GM18517 (cell line): ENCODE data around the gene TINAGL1.
"Not testable (repeated sequence)": the region's sequence is repeated elsewhere in the genome, so short reads cannot be mapped to it uniquely, and the experiment has no call there.

ENCODE experiments used
- ATAC-seq: cut with Tn5 transposase; IDR thresholded peaks from one replicate; pipeline ENCODE4 v1.9.1; 2021; ENCODE audit warnings: mild to moderate bottlenecking, moderate library complexity; ENCODE audit not compliant: unreplicated experiment

TINAGL1 gene

GRCh38 chr1:31583995-31584868 is 7.9 kb downstream of the TINAGL1 start:
- ATAC-seq = no peak

- ATAC-seq = no peak
Measured at GRCh38 chr1:31584869-31585735, 8.8 kb downstream of the TINAGL1 start.

DNA sequence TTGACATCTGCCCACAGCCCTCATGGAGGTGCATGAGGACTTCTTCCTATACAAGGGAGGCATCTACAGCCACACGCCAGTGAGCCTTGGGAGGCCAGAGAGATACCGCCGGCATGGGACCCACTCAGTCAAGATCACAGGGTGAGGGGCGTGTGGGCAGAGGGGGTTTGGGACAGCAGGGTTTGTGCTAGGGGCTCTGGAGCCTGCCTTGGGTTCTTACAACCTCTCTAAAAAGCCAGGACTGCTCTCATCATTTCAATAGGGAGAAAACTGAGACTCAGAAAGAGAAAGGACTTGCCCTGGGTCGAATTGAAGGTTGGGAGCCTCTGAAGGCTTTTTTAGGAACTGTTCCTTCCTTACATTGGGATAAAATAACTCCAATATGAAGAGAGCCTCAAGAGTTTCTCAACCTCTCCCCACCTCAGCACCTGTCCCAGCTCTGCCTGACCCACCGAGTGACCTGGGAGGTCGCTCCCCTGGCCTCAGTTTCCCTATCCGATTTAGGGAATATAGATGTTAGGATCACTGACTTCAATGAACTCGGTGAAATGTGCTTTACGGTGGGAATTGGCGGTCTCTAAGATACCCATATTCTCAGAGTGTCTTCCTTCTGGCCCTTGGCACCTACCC is 9.5 kb downstream of the TINAGL1 start:
- ATAC-seq = no peak

- no peak for ATAC-seq
Measured at GRCh38 chr1:31586376-31587327, 10.3 kb downstream of the TINAGL1 start.

GRCh38 chr1:31587328-31587699 is 11.0 kb downstream of the TINAGL1 start:
- ATAC-seq = not testable (repeated sequence)

DNA sequence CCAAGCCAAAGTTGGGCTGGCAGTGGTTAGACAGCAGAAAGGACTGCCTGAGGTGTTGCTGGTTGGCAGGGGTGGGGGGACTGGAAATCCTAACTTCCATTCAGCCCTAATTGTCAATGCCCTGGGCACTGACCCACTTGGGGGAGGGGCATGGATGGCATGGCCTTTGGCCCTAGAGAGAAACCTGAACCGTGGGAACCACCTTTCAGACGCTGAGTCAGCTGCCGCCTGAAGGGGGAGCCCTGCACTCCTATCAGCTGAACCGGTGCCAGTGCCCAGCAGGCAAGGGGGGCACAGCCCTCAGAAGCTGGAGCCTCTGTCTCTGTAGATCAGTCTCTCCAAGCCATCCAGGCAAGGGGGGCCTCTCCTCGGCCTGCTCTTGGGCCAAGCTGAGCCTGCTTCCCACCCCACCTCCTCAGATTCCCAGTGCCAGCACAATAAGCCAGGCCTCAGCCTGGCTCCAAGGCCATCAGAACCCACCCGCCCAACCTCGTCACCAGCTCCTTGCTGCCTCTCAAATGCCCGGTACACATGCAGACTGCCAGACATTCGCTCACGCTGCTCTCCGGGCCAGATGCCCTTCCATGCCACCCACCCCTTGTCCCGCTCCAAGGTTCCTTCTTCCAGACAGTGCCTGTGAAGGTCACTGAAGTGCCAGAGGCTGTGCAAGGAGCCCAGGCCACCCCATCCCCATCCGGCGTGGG is 11.6 kb downstream of the TINAGL1 start:
- no peak for ATAC-seq

- ATAC-seq = no peak
Measured at GRCh38 chr1:31588751-31589515, 12.6 kb downstream of the TINAGL1 start.

DNA sequence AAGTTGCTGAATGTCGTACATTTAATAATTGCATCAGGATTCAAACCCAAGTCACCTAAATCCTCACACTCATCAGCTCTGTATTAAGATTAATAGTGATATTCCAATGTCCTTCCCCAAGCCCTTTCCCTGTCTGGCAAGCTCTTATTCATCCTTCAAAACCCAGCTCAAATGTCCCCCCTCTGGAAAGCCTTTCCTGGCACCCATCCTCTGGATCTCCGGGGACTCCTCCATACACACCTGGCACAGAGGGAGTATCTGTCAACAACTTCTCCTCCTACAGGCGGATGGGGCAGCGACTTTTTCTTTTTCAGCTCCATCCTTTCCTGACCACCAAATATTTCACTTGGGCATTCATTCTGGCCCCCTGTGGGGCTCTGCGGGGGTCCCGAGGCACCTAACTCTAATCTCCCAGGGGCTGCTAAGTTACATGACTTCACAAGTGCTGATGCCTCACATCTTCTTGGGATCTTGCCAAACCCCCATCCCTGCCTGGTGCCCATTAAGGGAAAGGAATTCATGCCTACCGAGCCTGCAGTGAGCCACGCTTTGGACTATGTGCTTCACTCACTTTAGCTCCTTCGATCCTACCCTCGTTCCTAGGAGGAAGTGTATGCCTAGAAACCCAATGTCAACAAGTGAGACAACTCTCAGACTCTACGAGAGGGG is 15.2 kb downstream of the TINAGL1 start:
- ATAC-seq = no peak

GRCh38 chr1:31592132-31592531 is 15.8 kb downstream of the TINAGL1 start:
- ATAC-seq = no peak

- no peak for ATAC-seq
Measured at GRCh38 chr1:31593136-31593665, 16.9 kb downstream of the TINAGL1 start.

DNA sequence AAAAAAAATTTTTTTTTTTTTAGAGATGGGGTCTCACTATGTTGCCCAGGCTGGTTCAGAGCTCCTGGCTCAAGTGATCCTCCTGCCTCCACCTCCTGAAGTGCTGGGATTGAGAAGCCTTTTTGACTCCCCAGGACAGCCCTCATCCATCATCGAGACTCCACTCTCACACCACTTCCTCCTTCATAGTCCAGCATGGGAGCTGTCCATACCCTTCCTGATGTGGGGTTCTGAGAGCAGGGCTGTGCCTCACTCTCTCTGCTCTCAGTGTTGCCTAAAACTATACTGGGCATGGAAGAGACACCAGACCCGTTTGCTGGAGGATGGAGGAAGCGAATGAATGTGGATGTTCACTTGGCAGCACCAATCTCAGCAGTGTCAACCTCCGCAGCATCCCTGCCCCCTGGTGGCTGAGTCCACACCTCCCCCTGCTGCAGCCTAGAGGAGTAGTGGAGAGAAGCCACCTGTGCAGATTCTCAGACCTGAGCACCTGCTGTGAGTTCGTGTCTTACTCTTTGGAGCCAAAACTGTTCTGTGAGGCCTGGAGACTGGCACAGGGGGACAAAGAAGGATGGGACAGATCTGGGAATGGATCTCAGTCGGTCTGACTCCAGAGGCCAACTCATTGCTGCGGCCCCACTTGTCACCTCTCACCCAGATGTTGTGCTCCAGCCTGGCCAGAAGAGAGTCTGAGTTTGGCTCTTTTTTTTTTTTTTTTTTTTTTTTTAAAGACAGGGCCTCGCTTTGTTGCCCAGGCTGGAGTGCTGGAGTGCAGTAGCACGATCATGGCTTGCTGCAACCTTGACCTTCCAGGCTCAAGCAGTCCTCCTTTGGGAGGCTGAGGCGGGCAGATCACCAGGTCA is 17.7 kb downstream of the TINAGL1 start:
- ATAC-seq = no peak

DNA sequence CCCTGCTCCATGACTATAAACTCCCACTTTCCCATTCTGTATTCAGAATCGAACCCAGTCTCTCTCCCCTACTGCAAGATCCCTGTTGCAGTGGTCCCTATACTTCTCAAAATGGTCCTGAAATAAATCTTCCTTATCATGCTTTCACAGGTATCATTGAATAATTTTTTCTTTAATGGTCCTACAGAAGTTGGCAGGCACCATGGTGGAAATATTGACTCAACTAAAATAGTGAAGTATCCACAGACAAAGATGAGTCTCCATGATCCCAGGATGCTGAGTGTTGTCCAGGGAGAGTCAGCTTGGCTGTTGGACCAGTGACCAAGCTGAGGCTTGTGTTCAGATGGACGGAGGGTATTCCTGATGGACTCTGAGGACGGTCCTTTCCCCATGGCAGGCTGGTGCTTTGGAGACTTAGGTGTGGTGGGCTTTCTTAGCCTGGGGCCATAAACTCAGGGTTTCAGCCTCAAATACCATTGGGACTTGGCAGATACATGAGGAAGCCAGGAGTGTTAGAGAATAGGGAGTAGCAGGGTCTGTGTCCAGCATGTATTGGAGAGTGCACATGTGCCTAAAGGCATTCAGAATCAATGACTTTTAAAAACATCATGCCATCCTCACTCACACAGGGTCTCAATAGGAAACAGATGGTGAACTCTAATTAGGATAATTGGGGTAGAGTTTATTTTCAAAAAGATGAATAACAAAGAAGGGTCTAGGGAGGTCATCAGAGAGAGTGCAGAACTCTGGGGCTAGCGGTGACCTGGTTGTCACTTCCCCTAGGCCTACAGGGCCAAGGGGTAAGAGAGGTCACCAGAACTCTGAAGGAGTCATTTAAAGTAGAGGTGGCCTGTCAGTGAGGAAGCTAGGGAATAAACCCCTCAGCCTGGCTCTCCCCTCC is 19.8 kb downstream of the TINAGL1 start:
- ATAC-seq = no peak

- no peak for ATAC-seq
Measured at GRCh38 chr1:31596737-31597097, 20.4 kb downstream of the TINAGL1 start.

GRCh38 chr1:31598980-31599379 is 22.7 kb downstream of the TINAGL1 start:
- no peak for ATAC-seq

DNA sequence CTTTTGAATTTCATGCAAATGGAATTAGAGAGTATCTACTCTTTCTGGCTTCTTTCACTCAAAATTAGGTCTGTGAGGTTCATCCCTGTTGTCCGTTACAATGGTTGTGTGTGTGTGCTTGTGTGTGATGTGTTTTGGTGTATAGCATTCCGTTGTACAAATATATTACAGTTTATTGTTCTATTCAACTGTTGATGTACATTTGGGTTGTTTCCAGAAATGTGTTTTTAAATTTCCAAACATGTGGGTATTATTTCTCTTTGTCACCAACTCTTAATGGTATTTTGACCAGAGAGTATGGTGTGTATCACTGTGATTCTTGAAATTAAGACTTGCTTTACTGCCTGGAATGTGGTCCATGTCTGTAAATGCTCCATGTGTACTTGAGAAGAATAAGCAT is 24.3 kb downstream of the TINAGL1 start:
- ATAC-seq = no peak

DNA sequence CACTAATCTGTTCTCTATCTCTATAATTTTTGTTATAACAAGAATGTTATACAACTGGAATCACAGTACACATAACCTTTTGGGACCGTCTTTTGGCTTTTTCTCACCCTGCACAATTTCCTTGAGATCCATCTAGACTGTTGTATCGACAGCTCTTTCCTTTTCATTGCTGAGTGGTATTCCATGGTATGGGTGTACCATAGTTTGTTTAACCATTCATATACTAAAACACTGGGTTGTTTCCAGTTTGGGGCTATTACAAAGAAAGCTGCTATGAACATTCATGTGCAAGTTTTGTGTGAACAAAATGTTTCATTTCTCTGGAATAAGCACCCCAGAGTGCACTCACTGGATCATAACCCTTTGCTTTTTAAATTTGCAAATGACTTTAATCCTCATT is 25.8 kb downstream of the TINAGL1 start:
- no peak for ATAC-seq
